K562 (cell line): Measurements from ENCODE around the gene SCN2B. TPM values are rescaled to one million over a fixed set of nuclear protein-coding genes. Genes with fewer than 3 reads are reported as not detected.

ENCODE experiments used
- ATAC-seq: fragments of 200-7000 bp; cut with Tn5 transposase; 3 replicates; pipeline ENCODE4 v1.9.1; 2020; ENCODE audit warnings: moderate library complexity
- BruUV-seq: library from RNA; stranded (reverse); fragments of 400-500 nt; replicated peaks from 2 replicates; lab custom pipeline; 2021; lab: Mats Ljungman, UMichigan
- CTCF ChIA-PET: fragments of 300-600 bp; formaldehyde crosslinking; extraction: SDS; loops from one replicate; lab custom pipeline; 2021; ENCODE audit warnings: low intra/inter-chr PET ratio; lab: Yijun Ruan, JAX
- POLR2A ChIA-PET: fragments of 300-600, 350-650 bp; sonication (Branson Sonifier 250); formaldehyde crosslinking; extraction: SDS; loops from one replicate; lab custom pipeline; 2021; ENCODE audit warnings: antibody characterized with exemption, inconsistent platforms; lab: Yijun Ruan, JAX
- DNase-seq, 4 experiments: peaks; one replicate each; pipeline versions ENCODE4 v3.0.0 to v3.0.0-alpha.2; 2011 to 2018; ENCODE audit warnings: low spot score in 3 of 4, mixed read lengths in 3 of 4; ENCODE audit errors: extremely low read depth in 1 of 4
- FAIRE-seq: peaks from 2 replicates; lab custom pipeline; 2011; peaks lifted over from hg19 to GRCh38; lab: Jason Lieb, UNC
- H2AFZ ChIP-seq: 2 replicates; pipeline ENCODE4 v1.6.0; 2011; ENCODE audit warnings: low read depth, low read length, control low read depth, inconsistent platforms
- H3K27ac ChIP-seq: fragments of 200-600 bp; 3 replicates; pipeline ENCODE4 v1.8.0; 2011; ENCODE audit warnings: low read depth, mild to moderate bottlenecking, control low read depth, inconsistent platforms, low read length, moderate library complexity, mixed read lengths; ENCODE audit errors: extremely low read depth
- H3K27me3 ChIP-seq, 2 experiments: fragments of 300-600 bp in 1 of 2; 2 replicates in 1 of 2; 3 replicates in 1 of 2; pipeline versions ENCODE4 v1.6.0 to v1.8.0; 2011; ENCODE audit warnings: inconsistent platforms in 2 of 2, low read length in 2 of 2, mild to moderate bottlenecking in 1 of 2, mixed read lengths in 1 of 2, moderate library complexity in 1 of 2; ENCODE audit not compliant: control insufficient read depth in 2 of 2, insufficient read depth in 2 of 2
- H3K36me3 ChIP-seq: fragments of 300-600 bp; 3 replicates; pipeline ENCODE4 v1.8.0; 2011; ENCODE audit warnings: mild to moderate bottlenecking, low read length, inconsistent platforms; ENCODE audit not compliant: control insufficient read depth, insufficient read depth
- H3K4me1 ChIP-seq, 2 experiments: fragments of 200-600 bp in 1 of 2; replicated peaks in 1 of 2; 2 replicates in 1 of 2; 3 replicates in 1 of 2; pipeline versions ENCODE4 v1.5.1 to v1.8.0; 2011; ENCODE audit warnings: inconsistent platforms in 2 of 2, low read length in 2 of 2, mild to moderate bottlenecking in 1 of 2, mixed read lengths in 1 of 2, moderate library complexity in 1 of 2; ENCODE audit not compliant: control insufficient read depth in 2 of 2, insufficient read depth in 2 of 2
- H3K4me2 ChIP-seq: 2 replicates; pipeline ENCODE4 v1.6.1; 2011; ENCODE audit warnings: low read length, control low read depth, inconsistent platforms, mixed read lengths; ENCODE audit not compliant: insufficient read depth
- H3K4me3 ChIP-seq: fragments of 200-600 bp; sonication (generic), shearing (Covaris generic); 2 replicates; pipeline ENCODE4 v1.5.1; 2016; ENCODE audit warnings: control low read depth, inconsistent platforms
- H3K79me2 ChIP-seq: fragments of 200-600 bp; 3 replicates; pipeline ENCODE4 v1.8.0; 2011; ENCODE audit warnings: low read length, inconsistent platforms; ENCODE audit not compliant: control insufficient read depth, insufficient read depth
- H3K9ac ChIP-seq, 2 experiments: 2 replicates each; pipeline versions ENCODE4 v1.6.0 to v1.6.1; 2011; ENCODE audit warnings: low read depth in 2 of 2, low read length in 2 of 2, control low read depth in 1 of 2, inconsistent platforms in 1 of 2, mild to moderate bottlenecking in 1 of 2, mixed read lengths in 1 of 2; ENCODE audit not compliant: insufficient read depth in 1 of 2
- H3K9me1 ChIP-seq: one replicate; pipeline ENCODE4 v1.6.0; 2011; ENCODE audit warnings: inconsistent platforms, mild to moderate bottlenecking, low read length, moderate library complexity; ENCODE audit not compliant: control insufficient read depth, insufficient read depth
- H3K9me3 ChIP-seq: replicated peaks from 2 replicates; pipeline ENCODE4 v1.5.1; 2011; ENCODE audit warnings: low read depth, low read length, inconsistent platforms; ENCODE audit not compliant: control insufficient read depth, insufficient read depth
- H4K20me1 ChIP-seq: replicated peaks from 2 replicates; pipeline ENCODE4 v1.6.1; 2011; ENCODE audit warnings: low read length, inconsistent platforms, mixed read lengths; ENCODE audit not compliant: control insufficient read depth, insufficient read depth
- MGA ChIP-seq: fragments of 450-650 bp; IDR thresholded peaks from 2 replicates; pipeline ENCODE4 v1.6.1; 2016; ENCODE audit warnings: mild to moderate bottlenecking, moderate library complexity
- RBM25 ChIP-seq: fragments of 200-400 bp; formaldehyde crosslinking; IDR thresholded peaks from 2 replicates; pipeline ENCODE4 v1.6.1; 2018; ENCODE audit warnings: low read length, low read depth, moderate library complexity; ENCODE audit not compliant: severe bottlenecking
- WGBS: fragments of 100-300 bp; shearing (Covaris generic); methylation state at CpG from one replicate; pipeline ENCODE4 v1.1.6; 2016; ENCODE audit warnings: low coverage, mixed read lengths; ENCODE audit not compliant: insufficient coverage; ENCODE audit errors: missing lambda C conversion rate; 5-methylcytosine and 5-hydroxymethylcytosine counted together
- in situ Hi-C: fragments of 300-500 bp; cut with MboI; formaldehyde crosslinking; loops from 4 replicates; pipeline ENCODE4 v1.15.0; 2018; ENCODE audit warnings: inconsistent platforms, mixed read lengths
- intact Hi-C: fragments of 100-400 bp; cut with micrococcal nuclease; formaldehyde crosslinking; loops from 2 replicates; pipeline ENCODE4 v1.14.2; 2022
- polyA plus RNA-seq, 8 experiments: library from polyadenylated mRNA; depleted of rRNA in 4 of 8; stranded (reverse) in 5 of 8; unstranded in 3 of 8; fragments of >200 nt; fragmentation: Nextera tagmentation in 2 of 8; fragmentation: Illumina TruSeq in 1 of 8; extraction: Ambion mirVana in 2 of 8; extraction: Trizol in 1 of 8; gene quantifications; 2 replicates each; pipeline versions ENCODE4 v1.2.1 to v1.2.3, GENCODE V29; 2011 to 2014; ENCODE audit warnings: inconsistent platforms in 1 of 8, missing spikeins in 1 of 8
- total RNA-seq, 7 experiments: library from RNA; depleted of rRNA in 6 of 7; stranded (reverse); fragments of >200 nt in 6 of 7; fragmentation: Illumina TruSeq in 2 of 7; extraction: Trizol in 2 of 7; gene quantifications; 2 replicates each; pipeline versions ENCODE4 v1.2.1 to v1.2.3, GENCODE V29; 2011 to 2021; ENCODE audit warnings: low replicate concordance in 1 of 7

The SCN2B gene
- total and polyA plus RNA-seq, 9 of the 15 experiments (the other 6 are each of a cell fraction or from before 2014, with no cell fraction given): not detected

- ChIA-PET CTCF (no interaction called here), POLR2A (no interaction called here)
- Histone ChIP-seq H3K9me1 (no peaks in the 10 kb centered on the region), H3K4me3 (no peak overlapping the region), H3K79me2 (no peaks in the 10 kb centered on the region), H3K4me1 (no peaks in the 10 kb centered on the region; a peak in 2 of 5 replicates), H3K9me3 (no peaks in the 10 kb centered on the region), H3K4me2 (no peak overlapping the region), H3K36me3 (no peaks in the 10 kb centered on the region), H2AFZ (no peak overlapping the region), H3K9ac (no peak overlapping the region), H4K20me1 (no peaks in the 10 kb centered on the region), H3K27ac (no peak overlapping the region), H3K27me3 (peaks cover 14 to 22% of the 10 kb centered on the region in 2 experiments)
- intact Hi-C loops: no loop called here
- no peak for ATAC-seq
- 5% methylated on average over 2 of the region's 2 CpGs for WGBS
- TF ChIP-seq MGA: no peak
- TF ChIP-seq RBM25: peak; percentile 53
- no peak for FAIRE-seq
- in situ Hi-C loops: no loop called here
- no TSS peak for BruUV-seq
- DNase-seq: no peak
Observed at GRCh38 chr11:118207079-118207478, 30.6 kb upstream of the SCN2B start.
